AG08396 (cell line): ENCODE measurements around the gene P3H3.

Experiments used
- DNase-seq: peaks from one replicate; pipeline ENCODE4 v3.0.0; 2012; ENCODE audit warnings: low spot score, mixed read lengths

The P3H3 gene

DNA sequence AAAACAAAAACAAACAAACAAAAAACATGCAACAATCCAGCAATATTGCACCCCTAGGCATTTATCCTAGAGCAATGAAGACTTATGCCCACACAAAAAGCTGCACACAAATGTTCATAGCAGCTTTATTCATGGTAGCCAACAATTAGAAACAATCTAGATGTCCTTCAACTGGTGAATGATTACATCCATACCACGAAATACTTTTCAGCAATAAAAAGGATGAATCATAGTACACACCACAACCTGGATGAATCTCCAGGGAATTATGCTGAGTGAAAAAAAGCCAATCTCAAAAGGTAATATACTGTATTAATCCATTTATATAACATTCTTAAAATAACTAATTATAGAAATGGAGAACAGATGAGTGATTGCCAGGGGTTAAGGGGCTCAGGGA, 21.0 kb upstream of the P3H3 start:
- no peak for DNase-seq

DNA sequence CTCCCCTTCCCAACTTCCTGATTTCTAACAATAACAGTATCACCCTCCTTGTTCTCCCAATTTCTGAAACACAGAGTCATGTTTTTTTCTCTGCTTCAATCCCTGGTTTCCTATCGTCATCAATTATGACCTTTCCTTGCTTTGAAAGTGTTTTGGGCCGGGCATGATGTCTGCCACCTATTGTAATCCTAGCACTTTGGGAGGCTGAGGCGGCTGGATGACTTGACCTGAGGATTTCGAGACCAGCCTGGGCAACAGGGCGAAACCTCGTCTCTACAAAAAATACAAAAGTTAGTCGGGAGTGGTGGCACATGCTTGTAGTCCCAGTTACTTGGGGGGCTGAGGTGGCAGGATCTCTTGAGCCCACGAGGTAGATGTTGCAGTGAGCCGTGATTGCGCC, 19.2 kb upstream of the P3H3 start:
- DNase-seq: no peak

DNA sequence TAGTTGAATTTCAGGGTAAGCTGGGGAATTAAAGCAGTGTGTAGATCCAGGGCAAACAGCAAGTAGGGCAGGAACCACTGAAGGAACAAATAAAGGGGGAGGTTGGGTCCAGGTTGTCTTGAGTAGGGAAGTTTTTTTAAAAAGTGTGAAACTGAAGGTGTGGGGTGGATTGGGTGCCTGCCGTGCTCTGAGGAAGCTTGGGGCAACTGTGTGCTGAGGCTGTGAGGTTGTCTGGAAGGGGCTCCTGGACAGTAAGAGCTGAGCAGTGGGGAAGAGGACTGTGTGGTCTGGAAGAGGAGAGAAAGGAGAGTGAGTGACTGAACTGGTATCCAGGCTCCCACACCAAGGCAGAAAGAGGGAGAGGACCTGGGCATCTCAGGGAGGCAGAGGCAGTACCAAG, 17.4 kb upstream of the P3H3 start:
- DNase-seq: no peak

DNA sequence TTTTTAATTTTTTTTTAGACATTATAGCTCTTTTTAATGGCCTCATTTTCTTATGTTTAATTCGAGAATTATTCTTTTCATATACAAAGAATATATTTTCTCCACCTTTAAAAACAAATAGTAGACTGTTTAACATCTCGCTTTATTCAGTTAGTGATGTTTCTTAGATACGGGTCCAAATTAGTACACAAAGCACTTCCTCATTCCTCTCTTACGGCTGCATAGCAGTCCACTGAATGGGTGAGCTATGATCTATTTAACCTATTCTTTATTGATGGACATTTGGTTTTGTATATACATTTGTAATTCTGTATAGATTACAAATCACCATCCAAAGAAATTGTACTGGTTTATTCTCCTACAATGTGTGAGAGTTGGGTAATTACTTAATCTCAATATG, 14.8 kb upstream of the P3H3 start:
- DNase-seq: no peak

DNA sequence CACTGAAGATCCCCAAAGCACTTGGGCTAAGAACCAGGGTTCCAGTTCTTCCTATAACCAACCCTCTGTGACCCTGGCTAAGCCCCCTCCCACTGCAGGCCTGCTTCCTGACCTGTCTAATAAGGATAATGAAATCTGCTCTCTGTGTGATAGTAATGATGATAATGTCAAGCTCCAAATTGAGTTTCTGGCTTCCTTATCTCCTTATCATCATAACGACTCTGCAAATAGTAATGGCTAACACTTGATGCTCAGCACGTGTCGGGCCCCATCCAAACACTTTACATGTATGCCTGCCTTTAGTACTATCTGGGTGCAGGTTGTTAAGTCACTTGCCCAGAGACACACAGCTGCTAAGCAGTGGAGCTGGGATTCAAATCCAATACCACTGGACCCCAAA, 11.6 kb upstream of the P3H3 start:
- no peak for DNase-seq

DNA sequence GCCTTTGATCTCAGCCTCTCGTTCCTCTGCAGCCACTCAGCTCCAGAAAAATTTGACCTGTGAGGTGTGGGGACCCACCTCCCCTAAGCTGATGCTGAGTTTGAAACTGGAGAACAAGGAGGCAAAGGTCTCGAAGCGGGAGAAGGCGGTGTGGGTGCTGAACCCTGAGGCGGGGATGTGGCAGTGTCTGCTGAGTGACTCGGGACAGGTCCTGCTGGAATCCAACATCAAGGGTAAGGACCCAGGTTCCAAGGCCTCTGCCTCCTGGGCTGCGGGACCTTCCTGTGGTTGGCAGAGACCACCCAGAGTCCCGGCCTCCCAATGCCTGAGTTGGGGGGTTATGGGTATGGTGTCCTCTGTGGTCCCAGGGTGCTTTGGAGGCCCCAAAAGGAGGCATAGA, 11.1 kb upstream of the P3H3 start:
- no peak for DNase-seq

DNA sequence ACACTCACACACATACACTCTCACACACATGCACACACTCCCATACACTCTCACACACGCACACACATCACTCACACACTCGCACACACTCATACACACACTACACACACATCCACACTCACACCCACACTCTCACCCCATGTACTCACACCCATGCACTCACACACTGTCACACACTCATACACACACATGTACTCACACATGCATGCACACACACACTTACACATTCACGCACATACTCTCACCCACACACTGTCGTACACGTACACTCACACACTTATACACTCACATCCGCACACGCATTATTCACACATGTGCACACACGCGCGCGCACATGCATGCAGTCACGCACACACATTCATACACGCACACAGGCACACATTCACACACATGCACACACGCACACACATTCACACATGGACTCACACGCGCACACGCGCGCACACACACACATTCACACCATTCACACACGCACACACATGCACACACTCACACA, 10.5 kb upstream of the P3H3 start:
- DNase-seq: no peak

DNA sequence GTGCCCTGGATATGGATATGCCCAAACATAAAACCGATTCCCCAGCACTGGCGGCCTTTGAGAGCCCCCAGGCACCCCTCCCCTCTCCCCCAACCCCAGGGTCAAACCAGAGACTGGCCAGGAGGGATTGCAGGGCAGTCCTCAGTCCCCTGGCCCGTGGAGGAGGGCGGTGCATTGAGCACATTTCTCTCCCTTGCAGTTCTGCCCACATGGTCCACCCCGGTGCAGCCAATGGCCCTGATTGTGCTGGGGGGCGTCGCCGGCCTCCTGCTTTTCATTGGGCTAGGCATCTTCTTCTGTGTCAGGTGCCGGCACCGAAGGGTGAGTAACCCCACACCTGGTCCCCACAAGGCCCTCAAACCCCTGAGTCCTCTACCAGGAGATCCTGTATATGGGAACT, 10.0 kb upstream of the P3H3 start:
- DNase-seq: no peak

DNA sequence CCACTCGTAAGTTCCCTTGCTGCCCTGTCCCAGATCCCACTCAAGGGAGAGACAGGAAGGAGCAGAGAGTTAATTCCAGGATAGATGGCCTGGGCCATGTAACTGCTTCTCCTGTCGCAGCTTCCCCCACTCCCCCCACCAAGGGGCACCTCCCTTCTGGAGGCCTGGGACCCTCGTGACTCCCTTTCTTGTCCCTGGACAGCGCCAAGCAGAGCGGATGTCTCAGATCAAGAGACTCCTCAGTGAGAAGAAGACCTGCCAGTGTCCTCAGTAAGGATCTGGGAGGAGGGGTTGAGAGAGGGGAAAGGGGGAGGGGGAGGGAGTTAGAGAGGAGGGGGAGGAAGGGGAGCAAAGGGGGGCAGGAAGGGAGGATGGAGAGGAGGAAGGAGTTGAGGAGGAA, 9.6 kb upstream of the P3H3 start:
- no peak for DNase-seq

DNA sequence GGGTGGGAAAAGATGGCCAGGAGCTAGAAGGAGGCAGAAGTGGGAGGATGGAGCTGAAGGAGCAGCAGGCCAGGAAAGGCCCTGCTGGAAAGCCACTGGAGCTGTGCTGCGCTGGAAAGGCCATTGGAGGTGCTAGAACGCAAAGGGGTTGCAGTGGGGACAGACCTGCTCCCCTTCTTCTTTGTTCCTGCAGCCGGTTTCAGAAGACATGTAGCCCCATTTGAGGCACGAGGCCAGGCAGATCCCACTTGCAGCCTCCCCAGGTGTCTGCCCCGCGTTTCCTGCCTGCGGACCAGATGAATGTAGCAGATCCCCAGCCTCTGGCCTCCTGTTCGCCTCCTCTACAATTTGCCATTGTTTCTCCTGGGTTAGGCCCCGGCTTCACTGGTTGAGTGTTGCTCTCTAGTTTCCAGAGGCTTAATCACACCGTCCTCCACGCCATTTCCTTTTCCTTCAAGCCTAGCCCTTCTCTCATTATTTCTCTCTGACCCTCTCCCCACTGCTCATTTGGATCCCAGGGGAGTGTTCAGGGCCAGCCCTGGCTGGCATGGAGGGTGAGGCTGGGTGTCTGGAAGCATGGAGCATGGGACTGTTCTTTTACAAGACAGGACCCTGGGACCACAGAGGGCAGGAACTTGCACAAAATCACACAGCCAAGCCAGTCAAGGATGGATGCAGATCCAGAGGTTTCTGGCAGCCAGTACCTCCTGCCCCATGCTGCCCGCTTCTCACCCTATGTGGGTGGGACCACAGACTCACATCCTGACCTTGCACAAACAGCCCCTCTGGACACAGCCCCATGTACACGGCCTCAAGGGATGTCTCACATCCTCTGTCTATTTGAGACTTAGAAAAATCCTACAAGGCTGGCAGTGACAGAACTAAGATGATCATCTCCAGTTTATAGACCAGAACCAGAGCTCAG, 8.8 kb upstream of the P3H3 start:
- no peak for DNase-seq

DNA sequence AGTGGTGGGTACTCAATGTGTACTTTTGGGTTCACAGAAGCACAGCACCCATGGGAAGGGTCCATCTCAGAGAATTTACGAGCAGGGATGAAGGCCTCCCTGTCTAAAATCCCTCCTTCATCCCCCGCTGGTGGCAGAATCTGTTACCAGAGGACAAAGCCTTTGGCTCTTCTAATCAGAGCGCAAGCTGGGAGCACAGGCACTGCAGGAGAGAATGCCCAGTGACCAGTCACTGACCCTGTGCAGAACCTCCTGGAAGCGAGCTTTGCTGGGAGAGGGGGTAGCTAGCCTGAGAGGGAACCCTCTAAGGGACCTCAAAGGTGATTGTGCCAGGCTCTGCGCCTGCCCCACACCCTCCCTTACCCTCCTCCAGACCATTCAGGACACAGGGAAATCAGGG, 8.0 kb upstream of the P3H3 start:
- no peak for DNase-seq

DNA sequence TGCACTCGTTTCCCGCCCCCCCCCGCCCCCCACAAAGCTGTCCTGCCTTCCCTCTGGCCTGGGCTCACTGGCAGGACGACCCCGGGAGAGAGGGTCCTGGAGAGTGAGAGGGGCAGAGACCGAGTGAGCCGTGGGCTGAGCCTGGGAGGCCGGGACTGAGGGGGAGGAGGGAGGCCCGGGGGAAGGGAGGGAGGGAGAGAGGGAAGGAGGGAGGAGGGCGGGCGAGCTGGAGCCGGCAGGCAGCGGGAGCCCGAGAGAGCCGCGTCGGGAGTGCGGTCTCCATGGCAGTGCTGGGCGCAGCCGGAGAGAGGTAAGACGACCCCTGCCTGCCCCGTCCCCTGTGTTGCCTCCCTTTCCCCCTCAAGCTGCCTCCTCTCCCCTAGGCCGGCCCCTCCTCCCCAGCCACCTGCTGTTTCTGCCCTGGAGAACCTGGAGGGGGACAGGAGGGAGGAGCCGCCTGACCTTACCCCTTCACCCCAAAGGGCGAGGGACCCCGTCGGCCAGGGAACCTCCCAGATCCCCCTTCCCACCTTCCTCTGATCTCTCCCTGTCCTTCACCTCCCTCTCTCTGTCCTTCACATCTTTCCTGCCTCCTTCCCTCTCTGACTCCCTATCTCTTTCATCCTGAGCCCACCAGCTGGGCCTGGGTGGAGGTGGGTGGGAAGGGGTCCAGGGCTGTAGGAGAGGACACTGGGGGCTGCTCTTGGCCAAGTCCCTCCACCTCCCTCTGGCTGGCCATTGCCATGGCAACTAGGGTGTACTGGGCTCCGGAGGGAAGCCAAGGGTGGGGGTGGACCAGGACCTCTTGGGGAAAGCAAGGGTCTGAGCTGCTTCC, 6.4 kb upstream of the P3H3 start, which contains the start of gene GPR162:
TSS of gene GPR162 (plus strand) at position 231 of the 835 bp plus-strand sequence. CDS start 2,078 bp downstream, outside the sequence.
- DNase-seq: peak; percentile 80

DNA sequence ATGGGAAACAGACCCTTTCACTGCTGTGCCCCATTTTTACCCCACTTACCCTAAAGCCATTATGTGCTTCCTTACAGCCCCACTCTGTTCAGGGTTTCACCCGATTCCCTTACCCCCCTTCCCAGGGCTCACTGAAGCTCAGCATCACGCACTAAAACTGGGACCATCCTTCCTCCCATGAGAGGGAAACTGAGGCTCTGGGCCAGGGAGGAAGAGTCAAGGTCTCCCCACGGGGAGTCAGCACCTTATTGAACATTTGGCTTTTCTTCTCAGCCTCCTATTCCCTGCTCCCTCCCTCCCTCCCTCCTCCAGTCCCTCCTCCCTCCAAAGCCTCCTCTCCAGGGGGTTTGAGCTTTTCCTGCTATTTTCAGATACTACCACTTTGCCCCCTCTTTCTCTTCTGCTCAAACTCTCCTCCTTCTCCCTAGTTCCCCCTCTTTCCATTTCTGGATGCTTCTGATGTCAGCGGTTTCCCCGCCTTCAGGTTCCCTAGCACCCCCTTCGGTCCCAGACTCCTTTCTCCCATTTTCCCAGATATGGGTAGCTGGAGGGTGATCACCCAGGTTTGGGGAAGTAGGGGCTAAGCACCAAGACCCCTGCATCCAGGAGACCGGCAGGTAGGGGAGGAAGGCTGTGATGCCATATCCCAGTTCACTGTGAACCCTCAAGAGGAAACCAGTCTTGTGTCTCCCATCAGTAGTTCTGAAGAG, 5.6 kb upstream of the P3H3 start:
- DNase-seq: no peak

DNA sequence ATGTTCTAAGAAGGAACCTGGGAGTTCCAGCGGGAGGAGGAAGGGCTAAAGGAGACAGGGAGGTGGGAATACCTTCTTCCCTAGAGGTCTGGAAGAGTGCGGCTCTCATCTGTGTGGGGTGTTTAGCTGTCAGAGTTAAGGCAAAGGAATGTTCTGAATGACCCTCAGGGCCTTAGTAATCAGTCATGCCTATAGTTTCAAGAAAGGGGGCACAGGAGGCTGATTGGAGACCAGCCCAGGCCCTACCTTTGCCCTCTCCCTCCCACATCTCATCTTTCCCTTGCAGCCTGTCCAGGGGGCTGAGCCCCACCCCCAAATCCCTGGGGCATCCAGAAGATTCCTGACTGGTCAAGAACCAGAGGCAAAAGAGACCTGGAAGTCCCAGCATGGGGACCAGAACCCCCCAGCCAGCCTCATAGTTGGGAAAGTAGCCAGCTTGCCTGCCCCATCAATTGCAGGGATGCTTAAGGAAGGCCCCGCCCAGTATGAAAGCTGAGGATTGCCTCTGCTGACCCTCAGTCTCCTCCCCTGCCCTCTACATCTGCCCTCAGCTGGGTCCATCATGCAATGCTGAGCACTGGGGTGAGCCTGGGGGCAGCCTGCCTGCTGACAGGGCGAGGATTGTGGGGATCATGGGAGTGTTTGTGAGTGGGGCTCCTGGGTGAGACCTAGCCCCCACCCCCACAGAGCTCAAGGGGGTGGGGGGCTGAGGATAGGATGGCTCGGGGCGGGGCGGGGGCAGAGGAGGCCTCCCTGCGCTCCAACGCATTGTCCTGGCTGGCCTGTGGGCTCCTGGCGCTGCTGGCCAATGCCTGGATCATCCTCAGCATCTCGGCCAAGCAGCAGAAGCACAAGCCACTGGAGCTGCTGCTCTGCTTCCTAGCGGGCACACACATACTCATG, 4.8 kb upstream of the P3H3 start:
- DNase-seq: no peak

DNA sequence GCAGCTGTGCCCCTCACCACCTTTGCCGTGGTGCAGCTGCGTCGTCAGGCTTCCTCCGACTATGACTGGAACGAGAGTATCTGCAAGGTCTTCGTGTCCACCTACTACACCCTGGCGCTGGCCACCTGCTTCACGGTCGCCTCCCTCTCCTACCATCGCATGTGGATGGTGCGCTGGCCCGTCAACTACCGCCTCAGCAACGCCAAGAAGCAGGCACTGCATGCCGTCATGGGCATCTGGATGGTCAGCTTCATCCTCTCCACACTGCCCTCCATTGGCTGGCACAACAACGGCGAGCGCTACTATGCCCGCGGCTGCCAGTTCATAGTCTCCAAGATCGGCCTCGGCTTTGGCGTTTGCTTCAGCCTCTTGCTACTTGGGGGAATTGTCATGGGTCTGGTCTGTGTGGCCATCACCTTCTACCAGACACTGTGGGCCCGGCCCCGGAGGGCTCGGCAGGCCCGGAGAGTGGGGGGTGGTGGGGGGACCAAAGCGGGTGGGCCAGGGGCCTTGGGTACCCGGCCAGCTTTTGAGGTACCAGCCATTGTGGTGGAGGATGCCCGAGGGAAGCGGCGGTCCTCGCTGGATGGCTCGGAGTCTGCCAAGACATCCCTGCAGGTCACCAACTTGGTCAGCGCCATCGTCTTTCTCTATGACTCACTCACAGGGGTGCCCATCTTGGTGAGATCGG, 4.0 kb upstream of the P3H3 start:
- DNase-seq: no peak

DNA sequence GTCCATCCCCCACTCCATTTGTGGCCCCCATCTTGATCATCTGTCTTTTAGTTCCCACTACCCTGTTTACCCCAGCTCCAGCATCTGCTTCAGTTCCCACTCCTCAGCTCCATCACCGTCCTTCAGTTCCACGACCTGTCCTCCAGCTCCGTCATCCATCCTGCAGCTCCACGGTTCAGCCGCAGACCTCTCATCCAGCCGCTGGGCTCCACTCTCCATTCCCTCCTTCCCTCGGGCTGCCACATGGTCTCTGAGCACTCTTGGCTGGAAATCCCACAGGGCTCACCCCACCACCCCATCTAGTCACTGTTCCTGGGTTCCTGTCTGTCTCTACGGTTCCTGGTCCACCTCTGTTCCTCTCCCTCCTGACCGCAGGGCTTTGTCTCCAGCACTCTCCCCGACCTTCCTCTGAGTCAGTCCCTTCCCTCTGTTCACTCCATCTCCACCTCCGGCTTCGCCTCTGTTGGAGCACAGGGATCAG, 3.3 kb upstream of the P3H3 start:
- DNase-seq: peak; percentile 55

DNA sequence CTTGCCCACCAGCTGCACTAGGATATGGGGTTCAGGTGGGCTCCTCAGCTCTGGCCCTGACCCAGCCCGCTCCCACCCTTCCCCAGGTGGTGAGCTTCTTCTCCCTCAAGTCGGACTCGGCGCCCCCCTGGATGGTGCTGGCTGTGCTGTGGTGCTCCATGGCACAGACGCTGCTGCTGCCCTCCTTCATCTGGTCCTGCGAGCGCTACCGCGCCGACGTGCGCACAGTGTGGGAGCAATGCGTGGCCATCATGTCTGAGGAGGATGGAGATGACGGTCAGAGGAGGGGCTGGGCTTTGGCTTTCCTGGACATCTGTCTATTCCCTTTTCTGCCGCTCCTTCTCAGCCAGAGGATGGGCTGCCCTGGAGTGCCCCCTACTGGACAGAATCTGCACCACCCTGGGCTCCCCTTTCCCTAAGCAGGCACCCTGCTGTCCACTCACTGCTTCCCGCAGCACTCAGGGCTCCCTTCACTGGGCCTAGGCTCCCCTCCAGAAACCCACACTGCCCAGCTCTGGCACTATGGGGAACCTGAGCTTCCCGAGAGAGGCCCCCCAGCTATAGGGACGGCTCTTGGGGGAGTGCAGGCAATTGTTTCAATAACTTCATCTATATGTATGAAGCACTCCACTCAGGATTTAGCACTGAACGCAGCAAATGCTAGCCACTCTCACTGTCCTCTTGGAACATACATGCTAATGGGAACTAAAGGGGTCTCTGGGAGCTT, 2.6 kb upstream of the P3H3 start:
- DNase-seq: peak; percentile 94

DNA sequence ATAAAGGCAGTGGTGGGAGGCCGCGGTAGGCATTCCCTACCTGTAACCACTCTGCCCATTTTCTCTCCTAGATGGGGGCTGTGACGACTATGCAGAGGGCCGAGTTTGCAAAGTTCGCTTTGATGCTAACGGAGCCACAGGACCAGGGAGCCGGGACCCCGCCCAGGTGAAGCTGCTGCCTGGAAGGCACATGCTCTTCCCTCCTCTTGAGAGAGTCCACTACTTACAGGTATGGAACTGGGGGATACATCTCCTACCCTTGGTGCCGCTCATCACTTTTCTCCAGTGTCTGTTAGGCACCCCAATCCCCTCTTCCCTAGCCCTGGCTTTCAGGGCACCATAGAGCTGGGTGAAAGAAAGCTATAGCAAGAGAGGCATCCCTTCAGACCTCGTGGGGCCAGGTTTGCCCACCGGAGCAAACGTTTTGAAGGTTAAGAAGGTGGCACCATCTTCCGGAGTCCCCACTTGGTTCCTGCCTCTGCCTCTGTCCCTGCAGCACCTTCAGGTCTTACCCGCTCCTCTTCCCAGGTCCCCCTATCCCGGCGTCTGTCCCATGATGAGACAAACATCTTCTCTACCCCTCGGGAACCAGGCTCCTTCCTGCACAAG, 2.0 kb upstream of the P3H3 start:
- no peak for DNase-seq

DNA sequence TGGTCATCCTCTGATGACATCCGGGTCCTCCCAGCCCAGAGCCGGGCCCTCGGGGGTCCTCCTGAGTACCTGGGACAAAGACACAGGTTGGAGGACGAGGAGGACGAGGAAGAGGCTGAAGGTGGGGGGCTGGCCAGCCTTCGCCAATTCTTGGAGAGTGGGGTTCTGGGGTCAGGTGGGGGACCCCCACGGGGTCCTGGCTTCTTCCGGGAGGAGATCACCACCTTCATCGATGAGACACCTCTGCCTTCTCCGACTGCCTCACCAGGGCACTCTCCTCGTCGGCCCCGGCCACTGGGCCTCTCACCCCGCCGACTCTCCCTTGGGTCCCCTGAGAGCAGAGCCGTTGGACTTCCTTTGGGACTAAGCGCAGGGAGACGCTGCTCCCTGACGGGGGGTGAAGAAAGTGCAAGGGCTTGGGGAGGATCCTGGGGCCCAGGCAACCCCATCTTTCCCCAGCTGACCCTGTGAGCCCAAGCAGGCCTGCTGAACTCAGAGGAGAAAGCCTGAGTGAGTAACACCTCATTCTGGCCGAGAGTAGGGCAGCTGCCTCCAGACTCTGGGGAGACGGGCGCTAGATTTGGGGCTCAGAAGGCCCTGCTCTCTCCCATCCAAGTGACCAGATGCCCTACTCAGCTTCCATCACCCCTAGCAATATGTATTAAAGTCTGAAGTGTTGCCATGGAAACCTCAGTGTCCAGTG, 1.3 kb upstream of the P3H3 start:
- no peak for DNase-seq
